Colonic mucosa (tissue), 4 donors: ENCODE measurements around the gene TAS2R39. TPM values are rescaled to one million over a fixed set of nuclear protein-coding genes. Genes with fewer than 3 reads are reported as not detected.

ENCODE experiments used
- DNase-seq: peaks from one replicate; pipeline ENCODE4 v3.0.0-alpha.2; 2020
- H3K27ac ChIP-seq: fragments of 200-600 bp; one replicate; pipeline ENCODE4 v1.8.0; 2021
- H3K27me3 ChIP-seq: fragments of 200-600 bp; one replicate; pipeline ENCODE4 v1.8.0; 2021
- H3K36me3 ChIP-seq: fragments of 200-600 bp; one replicate; pipeline ENCODE4 v1.8.0; 2021
- H3K4me1 ChIP-seq: fragments of 200-600 bp; one replicate; pipeline ENCODE4 v1.8.0; 2021; ENCODE audit warnings: mild to moderate bottlenecking
- H3K4me3 ChIP-seq: fragments of 200-600 bp; one replicate; pipeline ENCODE4 v1.8.0; 2021
- H3K9ac ChIP-seq, 2 donors: one replicate each; pipeline ENCODE4 v1.7.0; 2013; ENCODE audit warnings: control low read depth in 2 of 2, low read depth in 2 of 2, low read length in 2 of 2
- H3K9me3 ChIP-seq: fragments of 200-600 bp; one replicate; pipeline ENCODE4 v1.8.0; 2021
- CTCF ChIP-seq: fragments of 200-600 bp; IDR thresholded peaks from one replicate; pipeline ENCODE4 v1.8.0; 2022; ENCODE audit warnings: antibody characterized with exemption, mild to moderate bottlenecking
- intact Hi-C: fragments of 100-400 bp; cut with DNase I; formaldehyde crosslinking; loops from one replicate; pipeline ENCODE4 v1.14.1; 2022
- total RNA-seq, 2 donors: library from RNA; stranded (reverse); fragmentation: NEBNext Ultra II Directional in 1 of 2; extraction: Animal tissue kit (Norgen Biotek cat#: 25700) in 1 of 2; gene quantifications; one replicate each; pipeline ENCODE4 v1.2.1, GENCODE V29; 2021
- donor health status: healthy.
- donor health status: DM: no; HTN: no; CAD: no.
- donor health status: DM: no; HTN: no; CAD: no.

TAS2R39 gene
- total RNA-seq, 2 donors from 2014 or later = not detected

- Histone ChIP-seq H3K9ac (no peak overlapping the region), H3K9me3 (no peaks in the 10 kb centered on the region), H3K36me3 (no peaks in the 10 kb centered on the region), H3K27me3 (no peaks in the 10 kb centered on the region), H3K27ac (no peak overlapping the region), H3K4me3 (no peak overlapping the region), H3K4me1 (no peaks in the 10 kb centered on the region)
- no peak for TF ChIP-seq CTCF
- no peak for DNase-seq
- intact Hi-C loops = loop anchor here (10.0 kb wide), 1 partner anchor 619 kb away; no protein-coding TSS in a partner anchor
Observed at GRCh38 chr7:143223784-143224183, 40.6 kb downstream of the TAS2R39 start.

GRCh38 chr7:143225047-143225446 lies 41.8 kb downstream of the TAS2R39 start:
- Histone ChIP-seq H3K36me3 (no peaks in the 10 kb centered on the region), H3K27me3 (no peaks in the 10 kb centered on the region), H3K4me1 (no peaks in the 10 kb centered on the region), H3K9ac (no peak overlapping the region), H3K27ac (no peak overlapping the region), H3K9me3 (no peaks in the 10 kb centered on the region), H3K4me3 (no peak overlapping the region)
- no peak for DNase-seq
- TF ChIP-seq CTCF = no peak
- intact Hi-C loops = loop anchor here (10.0 kb wide), 1 partner anchor 620 kb away; no protein-coding TSS in a partner anchor

GRCh38 chr7:143227806-143228205 lies 44.6 kb downstream of the TAS2R39 start:
- intact Hi-C loops = loop anchor here (10.0 kb wide), 1 partner anchor 623 kb away; no protein-coding TSS in a partner anchor
- Histone ChIP-seq H3K27ac (no peak overlapping the region), H3K36me3 (no peaks in the 10 kb centered on the region), H3K4me3 (no peak overlapping the region), H3K27me3 (no peaks in the 10 kb centered on the region), H3K9ac (no peak overlapping the region), H3K9me3 (no peaks in the 10 kb centered on the region), H3K4me1 (no peaks in the 10 kb centered on the region)
- TF ChIP-seq CTCF = no peak
- DNase-seq = no peak

- Histone ChIP-seq H3K9ac (no peak overlapping the region), H3K27me3 (no peaks in the 10 kb centered on the region), H3K9me3 (no peaks in the 10 kb centered on the region), H3K4me1 (no peaks in the 10 kb centered on the region), H3K36me3 (no peaks in the 10 kb centered on the region), H3K27ac (no peak overlapping the region), H3K4me3 (no peak overlapping the region)
- intact Hi-C loops = loop anchor here (10.0 kb wide), 1 partner anchor 624 kb away; no protein-coding TSS in a partner anchor
- no peak for TF ChIP-seq CTCF
- no peak for DNase-seq
Observed at GRCh38 chr7:143229054-143229790, 46.0 kb downstream of the TAS2R39 start.

- no peak overlapping the region for H3K9ac ChIP-seq
- no peaks in the 10 kb centered on the region for H3K27me3 ChIP-seq
- no peak for DNase-seq
- intact Hi-C loops = no loop called here
- H3K27ac ChIP-seq = no peak overlapping the region
- no peaks in the 10 kb centered on the region for H3K9me3 ChIP-seq
- no peaks in the 10 kb centered on the region for H3K36me3 ChIP-seq
- H3K4me3 ChIP-seq = no peak overlapping the region
- H3K4me1 ChIP-seq = no peaks in the 10 kb centered on the region
- TF ChIP-seq CTCF = no peak
Observed at GRCh38 chr7:143230602-143231457, 47.6 kb downstream of the TAS2R39 start.

Other genes starting within 250 kb of the TAS2R39 start
- not detected for gene TRPV5, start 249.7 kb upstream of the TAS2R39 start, total RNA-seq
- not detected for gene LLCFC1, start 243.9 kb upstream of the TAS2R39 start, total RNA-seq
- under 1 TPM in 1 of 2 donors, not detected in 1; 0.77 TPM for gene KEL, start 221.1 kb upstream of the TAS2R39 start, total RNA-seq
- not detected for gene OR9A2, start 156.3 kb upstream of the TAS2R39 start, total RNA-seq
- not detected for gene OR6V1, start 131.1 kb upstream of the TAS2R39 start, total RNA-seq
- not detected for gene PIP, start 51.3 kb upstream of the TAS2R39 start, total RNA-seq
- not detected for gene TAS2R40, start 38.6 kb downstream of the TAS2R39 start, total RNA-seq
- 100 to 1,000 TPM; 210 to 272 TPM for gene GSTK1, start 80.0 kb downstream of the TAS2R39 start, total RNA-seq
- 10 to 100 TPM; 18.4 to 27.2 TPM for gene TMEM139, start 101.5 kb downstream of the TAS2R39 start, total RNA-seq
- 10 to 100 TPM; 33.9 to 47.0 TPM for gene CASP2, start 104.9 kb downstream of the TAS2R39 start, total RNA-seq
- gene CLCN1, start 132.7 kb downstream of the TAS2R39 start, total RNA-seq = not detected
- gene FAM131B, start 179.3 kb downstream of the TAS2R39 start, total RNA-seq = 1 to 10 TPM in 1 of 2 donors, under 1 TPM in 1; 0.40 to 1.8 TPM
- gene ZYX, start 197.9 kb downstream of the TAS2R39 start, total RNA-seq = 100 to 1,000 TPM in 1 of 2 donors, 10 to 100 TPM in 1; 54.9 to 110 TPM
- 10 to 100 TPM; 16.0 to 18.4 TPM for gene EPHA1, start 225.4 kb downstream of the TAS2R39 start, total RNA-seq